ENCODE measurements around the gene AK8.
"Not testable (repeated sequence)": the region's sequence is repeated elsewhere in the genome, so short reads cannot be mapped to it uniquely, and the experiment has no call there.

Gene AK8

GRCh38 chr9:132740526-132741309, 137.4 kb downstream of the AK8 start:
- DNase-seq = no peak

GRCh38 chr9:132739710-132740310, 138.3 kb downstream of the AK8 start:
- no peak for DNase-seq

- DNase-seq = no peak
Observed at GRCh38 chr9:132733260-132733815, 144.7 kb downstream of the AK8 start.

- no peak for DNase-seq
Observed at GRCh38 chr9:132732326-132733259, 145.5 kb downstream of the AK8 start.

- DNase-seq = no peak
Observed at GRCh38 chr9:132731230-132731629, 146.9 kb downstream of the AK8 start.

- no peak for DNase-seq
Observed at GRCh38 chr9:132730054-132731033, 147.7 kb downstream of the AK8 start.

- DNase-seq = no peak
Observed at GRCh38 chr9:132729235-132729890, 148.7 kb downstream of the AK8 start.

GRCh38 chr9:132728497-132728896, 149.6 kb downstream of the AK8 start:
- no peak for DNase-seq

- DNase-seq = no peak
Observed at GRCh38 chr9:132728071-132728470, 150.0 kb downstream of the AK8 start.

GRCh38 chr9:132726576-132727130, 151.4 kb downstream of the AK8 start:
- no peak for DNase-seq

GRCh38 chr9:132725306-132725705, 152.8 kb downstream of the AK8 start:
- no peak for DNase-seq

- DNase-seq = no peak
Observed at GRCh38 chr9:132723809-132724208, 154.3 kb downstream of the AK8 start.

- no peak for DNase-seq
Observed at GRCh38 chr9:132722564-132723065, 155.5 kb downstream of the AK8 start.

- no peak for DNase-seq
Observed at GRCh38 chr9:132721661-132722060, 156.4 kb downstream of the AK8 start.

GRCh38 chr9:132718381-132718928, 159.6 kb downstream of the AK8 start:
- not testable (repeated sequence) for DNase-seq

- no peak for DNase-seq
Observed at GRCh38 chr9:132717326-132717945, 160.6 kb downstream of the AK8 start.

GRCh38 chr9:132716007-132716406, 162.1 kb downstream of the AK8 start:
- DNase-seq = no peak

- no peak for DNase-seq
Observed at GRCh38 chr9:132712753-132713152, 165.3 kb downstream of the AK8 start.

GRCh38 chr9:132711846-132712245, 166.2 kb downstream of the AK8 start:
- no peak for DNase-seq

- DNase-seq = not testable (repeated sequence)
Observed at GRCh38 chr9:132711152-132711551, 166.9 kb downstream of the AK8 start.

All from DMS79 (cell line).